Neural crest cell (in vitro differentiated cells): Measurements from ENCODE around the gene SAG. TPM values are rescaled to one million over a fixed set of nuclear protein-coding genes. Genes with fewer than 3 reads are reported as not detected.

Experiments used
- DNase-seq: peaks from one replicate; pipeline ENCODE4 v3.0.0; 2021; ENCODE audit warnings: low read depth, mixed read lengths, low spot score
- H3K27ac Mint-ChIP-seq: one replicate; pipeline ENCODE4 v1.8.0; 2021; ENCODE audit warnings: mild to moderate bottlenecking, mixed read lengths; ENCODE audit not compliant: unreplicated experiment
- H3K27me3 Mint-ChIP-seq: 2 replicates; pipeline ENCODE4 v1.8.0; 2021; ENCODE audit warnings: low read depth, mild to moderate bottlenecking, mixed read lengths
- H3K36me3 Mint-ChIP-seq: 2 replicates; pipeline ENCODE4 v1.8.0; 2021; ENCODE audit warnings: low read depth, mild to moderate bottlenecking, mixed read lengths
- H3K4me1 Mint-ChIP-seq: 2 replicates; pipeline ENCODE4 v1.8.0; 2021; ENCODE audit warnings: mixed read lengths
- H3K4me3 Mint-ChIP-seq: one replicate; pipeline ENCODE4 v1.8.0; 2021; ENCODE audit warnings: mild to moderate bottlenecking, mixed read lengths
- H3K9me3 Mint-ChIP-seq: 2 replicates; pipeline ENCODE4 v1.8.0; 2021; ENCODE audit warnings: mixed read lengths
- total RNA-seq: library from RNA; stranded (reverse); gene quantifications from 2 replicates; pipeline ENCODE4 v1.2.1, GENCODE V29; 2021
- TF ChIP-seq, protein P1 (sequence below): fragments of 200-600 bp; sonication (generic); conservative IDR thresholded peaks from 2 replicates; pipeline ENCODE4 v1.5.0; 2021; ENCODE audit warnings: antibody characterized with exemption, mild to moderate bottlenecking

The SAG gene
- total RNA-seq, 1 donor from 2014 or later = not detected

DNA sequence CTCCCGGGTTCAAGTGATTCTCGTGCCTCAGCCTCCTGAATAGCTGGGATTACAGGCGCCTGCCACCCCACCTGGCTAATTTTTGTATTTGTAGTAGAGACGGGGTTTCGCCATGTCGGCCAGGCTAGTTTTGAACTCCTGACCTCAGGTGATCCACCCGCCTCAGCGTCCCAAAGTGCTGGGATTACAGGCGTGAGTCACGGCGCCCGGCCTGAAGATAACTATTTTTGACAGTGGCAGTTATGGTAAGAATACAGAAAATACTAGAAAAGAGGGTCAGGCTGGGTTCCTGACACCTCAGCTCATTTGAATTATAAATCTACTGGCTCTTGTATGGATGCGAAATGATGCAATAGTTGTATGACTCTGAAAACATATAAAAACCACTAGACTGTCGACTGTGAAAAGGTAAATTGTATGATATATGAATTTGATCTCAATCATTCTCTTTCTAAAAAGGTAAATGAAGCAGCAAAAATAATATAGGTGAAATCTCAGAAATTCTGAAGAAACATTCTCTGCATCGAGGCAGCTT is 35.6 kb downstream of the SAG start:
- Mint-ChIP-seq H3K9me3 (peaks cover 3% of the 10 kb centered on the region), H3K4me3 (no peak overlapping the region), H3K27ac (no peak overlapping the region), H3K4me1 (peaks cover 4% of the 10 kb centered on the region), H3K36me3 (no peaks in the 10 kb centered on the region), H3K27me3 (peaks cover 22% of the 10 kb centered on the region)
- TF ChIP-seq, protein P1, sequence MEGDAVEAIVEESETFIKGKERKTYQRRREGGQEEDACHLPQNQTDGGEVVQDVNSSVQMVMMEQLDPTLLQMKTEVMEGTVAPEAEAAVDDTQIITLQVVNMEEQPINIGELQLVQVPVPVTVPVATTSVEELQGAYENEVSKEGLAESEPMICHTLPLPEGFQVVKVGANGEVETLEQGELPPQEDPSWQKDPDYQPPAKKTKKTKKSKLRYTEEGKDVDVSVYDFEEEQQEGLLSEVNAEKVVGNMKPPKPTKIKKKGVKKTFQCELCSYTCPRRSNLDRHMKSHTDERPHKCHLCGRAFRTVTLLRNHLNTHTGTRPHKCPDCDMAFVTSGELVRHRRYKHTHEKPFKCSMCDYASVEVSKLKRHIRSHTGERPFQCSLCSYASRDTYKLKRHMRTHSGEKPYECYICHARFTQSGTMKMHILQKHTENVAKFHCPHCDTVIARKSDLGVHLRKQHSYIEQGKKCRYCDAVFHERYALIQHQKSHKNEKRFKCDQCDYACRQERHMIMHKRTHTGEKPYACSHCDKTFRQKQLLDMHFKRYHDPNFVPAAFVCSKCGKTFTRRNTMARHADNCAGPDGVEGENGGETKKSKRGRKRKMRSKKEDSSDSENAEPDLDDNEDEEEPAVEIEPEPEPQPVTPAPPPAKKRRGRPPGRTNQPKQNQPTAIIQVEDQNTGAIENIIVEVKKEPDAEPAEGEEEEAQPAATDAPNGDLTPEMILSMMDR = no peak
- no peak for DNase-seq

DNA sequence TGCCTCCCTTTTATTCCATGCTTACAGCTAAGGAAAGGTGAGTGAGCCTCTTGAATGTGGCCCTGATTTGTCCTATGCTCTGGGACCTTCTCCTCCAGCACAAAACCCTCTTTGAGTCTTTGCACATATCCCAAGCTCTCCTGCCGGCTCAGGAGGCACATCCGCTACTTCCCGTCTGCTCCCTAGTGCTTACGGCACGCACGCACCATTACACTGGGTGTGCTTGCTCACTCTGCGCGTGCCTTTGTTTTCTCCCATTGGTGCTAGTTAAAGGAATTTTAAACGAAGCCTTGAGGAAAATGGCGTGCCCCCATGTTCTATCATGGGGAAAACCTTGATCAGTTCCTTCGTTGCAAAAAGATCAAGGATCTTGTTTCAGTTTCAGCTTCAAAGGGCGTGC is 38.8 kb downstream of the SAG start:
- peaks cover 14% of the 10 kb centered on the region for H3K27me3 Mint-ChIP-seq
- peak overlapping the region; percentile 63 for H3K27ac Mint-ChIP-seq
- TF ChIP-seq, protein P1 = no peak
- DNase-seq = no peak
- peaks cover 23% of the 10 kb centered on the region for H3K4me1 Mint-ChIP-seq
- no peak overlapping the region for H3K4me3 Mint-ChIP-seq
- peaks cover 2% of the 10 kb centered on the region for H3K9me3 Mint-ChIP-seq
- H3K36me3 Mint-ChIP-seq = no peaks in the 10 kb centered on the region

DNA sequence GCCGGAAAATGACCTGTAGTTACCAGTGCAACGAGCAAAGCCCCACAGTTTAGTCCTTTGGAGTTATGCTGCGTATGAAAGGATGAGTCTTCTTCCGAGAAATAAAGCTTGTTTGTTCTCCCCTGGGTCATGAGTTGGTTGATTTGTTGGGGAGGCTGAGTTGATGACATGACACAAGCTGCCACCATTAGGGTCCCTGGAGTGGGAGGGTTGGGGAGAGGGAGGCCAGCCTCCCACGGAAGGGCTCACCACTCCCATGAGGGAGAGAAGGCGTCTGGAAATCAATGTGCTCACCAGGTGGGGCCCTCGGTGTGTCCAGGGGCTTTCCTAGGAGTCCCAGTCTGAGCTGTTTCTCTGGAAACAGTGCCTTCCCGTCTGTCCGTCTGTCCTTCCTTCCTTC is 39.3 kb downstream of the SAG start:
- Mint-ChIP-seq H3K27me3 (peaks cover 14% of the 10 kb centered on the region), H3K27ac (no peak overlapping the region), H3K4me3 (no peak overlapping the region), H3K4me1 (peaks cover 24% of the 10 kb centered on the region), H3K9me3 (no peaks in the 10 kb centered on the region), H3K36me3 (no peaks in the 10 kb centered on the region)
- no peak for DNase-seq
- TF ChIP-seq, protein P1 = no peak

DNA sequence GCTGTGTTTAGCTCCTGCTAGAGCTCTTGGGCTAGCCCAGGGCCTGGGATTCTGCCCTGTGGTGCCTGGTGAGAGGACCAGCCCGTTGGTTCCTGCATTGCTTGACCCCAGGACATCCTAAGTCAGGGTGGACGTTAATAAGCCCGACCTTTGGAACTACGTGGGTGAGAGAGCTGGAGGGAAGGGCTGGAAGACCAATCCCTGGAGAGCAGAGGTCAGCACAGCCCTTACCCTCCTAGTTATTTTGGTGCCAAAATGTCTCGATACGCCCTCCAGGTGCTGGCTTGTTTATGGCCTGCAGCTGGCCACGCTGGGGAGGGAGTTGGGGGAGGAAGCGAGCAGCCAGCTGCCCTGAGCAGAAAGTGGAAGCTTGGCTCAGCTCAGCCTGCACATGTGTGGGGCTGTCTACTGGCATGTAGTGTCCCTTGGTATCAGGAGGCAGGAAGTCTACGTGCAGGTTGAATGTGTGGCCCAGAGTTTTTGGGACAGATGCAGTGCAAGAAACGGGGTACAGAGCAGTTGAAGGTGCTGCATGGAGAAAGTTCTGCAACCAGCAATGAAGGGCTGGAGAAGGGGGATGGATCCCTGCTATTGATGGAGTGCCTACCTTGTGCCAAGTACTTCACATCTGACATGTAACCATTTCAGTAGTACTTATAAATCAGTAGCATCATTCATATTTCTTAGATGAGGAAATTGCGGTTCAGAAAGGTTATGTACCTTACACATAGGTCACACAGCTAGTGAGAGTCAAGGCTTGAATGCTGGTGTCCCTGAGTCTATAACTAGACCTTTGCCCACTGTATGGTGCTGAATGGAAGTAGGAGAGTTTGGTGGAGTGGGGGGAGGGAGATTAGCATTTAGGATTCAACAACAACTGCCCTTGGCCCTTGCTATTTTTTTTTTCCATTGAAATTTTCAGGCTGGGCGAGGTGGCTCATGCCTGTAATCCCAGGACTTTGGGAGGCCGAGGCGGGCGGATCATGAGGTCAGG is 41.7 kb downstream of the SAG start:
- H3K4me1 Mint-ChIP-seq = peaks cover 37% of the 10 kb centered on the region

DNA sequence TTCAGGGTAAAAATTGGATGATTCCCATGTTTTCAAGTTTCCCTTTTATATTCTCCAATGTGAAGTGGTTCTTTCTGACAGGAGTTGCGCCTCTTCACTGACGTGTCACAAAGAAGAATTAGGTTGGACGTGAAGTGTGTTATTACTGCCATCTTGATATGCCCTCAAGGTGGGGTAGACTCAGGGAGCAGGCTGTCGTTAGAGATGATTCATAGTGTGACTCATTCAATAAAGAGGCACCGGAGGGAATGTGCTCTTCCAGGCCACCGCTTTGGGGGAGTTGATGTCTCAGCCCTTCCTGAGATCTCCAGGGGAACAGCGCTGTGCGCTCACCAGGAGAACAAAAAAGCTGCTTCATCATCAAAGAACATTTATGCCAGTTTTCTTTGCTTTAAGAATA is 43.1 kb downstream of the SAG start:
- TF ChIP-seq, protein P1 = no peak
- Mint-ChIP-seq H3K4me1 (peaks cover 39% of the 10 kb centered on the region), H3K4me3 (peak overlapping the region; percentile 55), H3K9me3 (no peaks in the 10 kb centered on the region), H3K27me3 (peaks cover 14% of the 10 kb centered on the region), H3K36me3 (no peaks in the 10 kb centered on the region), H3K27ac (no peak overlapping the region)
- DNase-seq = no peak

More for the DNA sequence above, 41.7 kb downstream of the SAG start:
- Mint-ChIP-seq H3K27me3 (peaks cover 14% of the 10 kb centered on the region), H3K9me3 (no peaks in the 10 kb centered on the region), H3K27ac (no peak overlapping the region), H3K36me3 (no peaks in the 10 kb centered on the region), H3K4me3 (peak overlapping the region; percentile 50)
- TF ChIP-seq, protein P1 = no peak
- DNase-seq = no peak
